Prostate gland (tissue), 2 donors: ENCODE data around the gene ELAVL1.

ENCODE experiments used
- POLR2A ChIP-seq: fragments of 450-650 bp; IDR thresholded peaks from one replicate; pipeline ENCODE4 v1.6.1; 2016; ENCODE audit warnings: antibody characterized with exemption, mild to moderate bottlenecking
- POLR2AphosphoS5 ChIP-seq: sonication (generic); formaldehyde crosslinking; IDR thresholded peaks from one replicate; pipeline ENCODE4 v1.6.1; 2017; ENCODE audit warnings: antibody characterized with exemption
- TF ChIP-seq, protein P1 (sequence below), 4 experiments: fragments of 200-600 bp in 2 of 4; fragments of 450-650 bp in 2 of 4; sonication (generic) in 2 of 4; IDR thresholded peaks; 1 replicate in 3 of 4; 2 replicates in 1 of 4; pipeline ENCODE4 v1.5.1; 2016 to 2019; ENCODE audit warnings: antibody characterized with exemption in 4 of 4, mild to moderate bottlenecking in 2 of 4, moderate library complexity in 2 of 4

DNA sequence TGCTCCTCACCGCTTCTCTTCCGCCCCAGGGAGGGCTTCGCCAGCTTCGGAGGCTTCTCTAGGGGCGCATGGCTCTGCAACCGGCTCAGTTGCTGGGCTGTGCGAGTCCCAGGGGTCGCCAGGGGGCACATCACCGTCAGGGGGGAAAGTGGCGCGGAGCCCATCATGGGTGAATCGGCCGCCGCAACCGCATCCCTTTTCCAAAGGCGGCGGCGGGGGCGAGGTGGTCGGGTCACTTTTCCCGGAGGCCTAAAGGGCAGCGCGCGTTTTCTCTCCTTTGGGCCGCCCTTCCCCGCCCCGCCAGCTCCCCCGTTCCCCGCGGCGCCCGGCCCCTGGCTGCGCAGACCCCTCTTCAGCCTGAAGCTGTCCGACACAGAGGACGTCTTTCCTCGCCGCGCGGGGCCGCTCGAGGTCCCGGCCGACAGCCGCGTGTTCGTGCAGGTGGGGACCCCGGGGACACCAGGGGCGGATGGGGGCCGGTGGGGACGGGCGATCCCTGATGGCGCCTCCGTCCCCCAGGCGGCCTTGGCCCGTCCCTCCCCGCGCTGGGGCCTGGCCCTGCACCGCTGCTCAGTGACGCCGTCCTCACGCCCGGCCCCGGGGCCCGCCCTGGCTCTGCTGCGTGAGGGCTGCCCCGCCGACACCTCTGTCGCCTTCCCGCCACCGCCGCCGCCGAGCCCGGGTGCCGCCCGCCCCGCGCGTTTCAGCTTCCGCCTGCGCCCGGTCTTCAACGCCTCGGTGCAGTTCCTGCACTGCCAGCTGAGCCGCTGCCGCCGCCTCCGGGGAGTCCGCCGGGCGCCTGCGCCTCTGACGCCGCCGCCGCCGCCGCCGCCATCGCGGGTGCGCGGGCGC lies 89.1 kb downstream of the ELAVL1 start:
- no peak for TF ChIP-seq POLR2AphosphoS5
- TF ChIP-seq, protein P1, sequence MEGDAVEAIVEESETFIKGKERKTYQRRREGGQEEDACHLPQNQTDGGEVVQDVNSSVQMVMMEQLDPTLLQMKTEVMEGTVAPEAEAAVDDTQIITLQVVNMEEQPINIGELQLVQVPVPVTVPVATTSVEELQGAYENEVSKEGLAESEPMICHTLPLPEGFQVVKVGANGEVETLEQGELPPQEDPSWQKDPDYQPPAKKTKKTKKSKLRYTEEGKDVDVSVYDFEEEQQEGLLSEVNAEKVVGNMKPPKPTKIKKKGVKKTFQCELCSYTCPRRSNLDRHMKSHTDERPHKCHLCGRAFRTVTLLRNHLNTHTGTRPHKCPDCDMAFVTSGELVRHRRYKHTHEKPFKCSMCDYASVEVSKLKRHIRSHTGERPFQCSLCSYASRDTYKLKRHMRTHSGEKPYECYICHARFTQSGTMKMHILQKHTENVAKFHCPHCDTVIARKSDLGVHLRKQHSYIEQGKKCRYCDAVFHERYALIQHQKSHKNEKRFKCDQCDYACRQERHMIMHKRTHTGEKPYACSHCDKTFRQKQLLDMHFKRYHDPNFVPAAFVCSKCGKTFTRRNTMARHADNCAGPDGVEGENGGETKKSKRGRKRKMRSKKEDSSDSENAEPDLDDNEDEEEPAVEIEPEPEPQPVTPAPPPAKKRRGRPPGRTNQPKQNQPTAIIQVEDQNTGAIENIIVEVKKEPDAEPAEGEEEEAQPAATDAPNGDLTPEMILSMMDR (IDR thresholded peaks at IDR 0.05), result no peak
- no peak for TF ChIP-seq POLR2A
